Osteoblast (primary cell): Measurements from ENCODE around the gene CAV1. TPM values are rescaled to one million over a fixed set of nuclear protein-coding genes. Genes with fewer than 3 reads are reported as not detected.

Experiments
- DNase-seq: peaks from one replicate; pipeline ENCODE4 v3.0.0; 2011; ENCODE audit warnings: low spot score, mixed read lengths; ENCODE audit not compliant: insufficient read length; ENCODE audit errors: missing footprints
- H2AFZ ChIP-seq: 2 replicates; pipeline ENCODE4 v1.6.0; 2011; ENCODE audit warnings: mild to moderate bottlenecking, low read length
- H3K27ac ChIP-seq: 2 replicates; pipeline ENCODE4 v1.5.1; 2011; ENCODE audit warnings: mild to moderate bottlenecking, low read depth, low read length, moderate library complexity
- H3K27me3 ChIP-seq: 2 replicates; pipeline ENCODE4 v1.6.0; 2012; ENCODE audit warnings: mild to moderate bottlenecking, control low read depth, inconsistent platforms, low read length, moderate library complexity; ENCODE audit not compliant: insufficient read depth
- H3K36me3 ChIP-seq: 2 replicates; pipeline ENCODE4 v1.5.1; 2011; ENCODE audit warnings: mild to moderate bottlenecking, low read length, control low read depth, moderate library complexity; ENCODE audit not compliant: insufficient read depth
- H3K4me1 ChIP-seq: 2 replicates; pipeline ENCODE4 v1.5.1; 2011; ENCODE audit warnings: mild to moderate bottlenecking, low read length, control low read depth, moderate library complexity; ENCODE audit not compliant: insufficient read depth
- H3K4me2 ChIP-seq: 2 replicates; pipeline ENCODE4 v1.6.0; 2011; ENCODE audit warnings: mild to moderate bottlenecking, low read length; ENCODE audit not compliant: insufficient read depth
- H3K4me3 ChIP-seq: fragments of 200-600 bp; sonication (generic); 3 replicates; pipeline ENCODE4 v1.5.1; 2012; ENCODE audit warnings: mild to moderate bottlenecking, low read length, inconsistent platforms; ENCODE audit not compliant: insufficient read depth
- H3K79me2 ChIP-seq: 2 replicates; pipeline ENCODE4 v1.6.0; 2012; ENCODE audit warnings: mild to moderate bottlenecking, low read length, control low read depth, inconsistent platforms; ENCODE audit not compliant: insufficient read depth
- H3K9me3 ChIP-seq: 2 replicates; pipeline ENCODE4 v1.5.1; 2011; ENCODE audit warnings: low read depth, low read length, control low read depth
- H4K20me1 ChIP-seq: 2 replicates; pipeline ENCODE4 v1.6.0; 2012; ENCODE audit warnings: mild to moderate bottlenecking, low read length, control low read depth; ENCODE audit not compliant: insufficient read depth
- CTCF ChIP-seq: IDR thresholded peaks from 2 replicates; pipeline ENCODE4 v1.5.1; 2011; ENCODE audit warnings: mild to moderate bottlenecking, low read depth, low read length, moderate library complexity; ENCODE audit errors: extremely low read depth
- total RNA-seq: library from RNA; depleted of rRNA; stranded (reverse); fragments of >200 nt; gene quantifications from 2 replicates; pipeline ENCODE4 v1.2.3, GENCODE V29; 2012

The CAV1 gene
- total RNA-seq, 1 donor = 337 TPM

- Histone ChIP-seq H4K20me1 (no peaks in the 10 kb centered on the region), H3K36me3 (no peaks in the 10 kb centered on the region), H3K4me1 (peaks cover 18% of the 10 kb centered on the region), H2AFZ (peak overlapping the region; percentile 52), H3K9me3 (no peaks in the 10 kb centered on the region), H3K4me2 (peak overlapping the region; percentile 27), H3K79me2 (no peaks in the 10 kb centered on the region), H3K4me3 (no peak overlapping the region), H3K27ac (no peak overlapping the region), H3K27me3 (no peaks in the 10 kb centered on the region)
- TF ChIP-seq CTCF = no peak
- no peak for DNase-seq
These were observed 67.6 kb downstream of the CAV1 start for GRCh38 chr7:116592445-116592844.

- Histone ChIP-seq H3K4me3 (no peak overlapping the region), H2AFZ (peak overlapping the region; percentile 64), H3K4me2 (no peak overlapping the region), H3K79me2 (no peaks in the 10 kb centered on the region), H3K9me3 (no peaks in the 10 kb centered on the region), H3K4me1 (peaks cover 8% of the 10 kb centered on the region), H3K27ac (no peak overlapping the region), H3K27me3 (no peaks in the 10 kb centered on the region), H4K20me1 (no peaks in the 10 kb centered on the region), H3K36me3 (no peaks in the 10 kb centered on the region)
- no peak for DNase-seq
- no peak for TF ChIP-seq CTCF
These were observed 68.7 kb downstream of the CAV1 start for GRCh38 chr7:116593359-116594075.

GRCh38 chr7:116595063-116595462 lies 70.2 kb downstream of the CAV1 start:
- Histone ChIP-seq H4K20me1 (no peaks in the 10 kb centered on the region), H3K9me3 (no peaks in the 10 kb centered on the region), H3K79me2 (no peaks in the 10 kb centered on the region), H3K36me3 (no peaks in the 10 kb centered on the region), H2AFZ (no peak overlapping the region), H3K4me3 (no peak overlapping the region), H3K4me2 (no peak overlapping the region), H3K27ac (no peak overlapping the region), H3K27me3 (no peaks in the 10 kb centered on the region), H3K4me1 (peaks cover 4% of the 10 kb centered on the region)
- TF ChIP-seq CTCF = no peak
- DNase-seq = no peak

- H3K4me1 ChIP-seq = no peaks in the 10 kb centered on the region
- no peaks in the 10 kb centered on the region for H4K20me1 ChIP-seq
- H3K4me2 ChIP-seq = no peak overlapping the region
- H3K36me3 ChIP-seq = no peaks in the 10 kb centered on the region
- H2AFZ ChIP-seq = no peak overlapping the region
- no peak for DNase-seq
- H3K9me3 ChIP-seq = no peaks in the 10 kb centered on the region
- no peak overlapping the region for H3K27ac ChIP-seq
- H3K79me2 ChIP-seq = no peaks in the 10 kb centered on the region
- H3K4me3 ChIP-seq = no peak overlapping the region
- TF ChIP-seq CTCF = no peak
- H3K27me3 ChIP-seq = no peaks in the 10 kb centered on the region
These were observed 72.5 kb downstream of the CAV1 start for GRCh38 chr7:116597384-116597783.
